Glomerular visceral epithelial cell (primary cell): Measurements from ENCODE around the gene TMCC3.

ENCODE experiments used
- DNase-seq: peaks from one replicate; pipeline ENCODE4 v3.0.0-alpha.2; 2016; ENCODE audit errors: extremely low spot score

The TMCC3 gene

DNA sequence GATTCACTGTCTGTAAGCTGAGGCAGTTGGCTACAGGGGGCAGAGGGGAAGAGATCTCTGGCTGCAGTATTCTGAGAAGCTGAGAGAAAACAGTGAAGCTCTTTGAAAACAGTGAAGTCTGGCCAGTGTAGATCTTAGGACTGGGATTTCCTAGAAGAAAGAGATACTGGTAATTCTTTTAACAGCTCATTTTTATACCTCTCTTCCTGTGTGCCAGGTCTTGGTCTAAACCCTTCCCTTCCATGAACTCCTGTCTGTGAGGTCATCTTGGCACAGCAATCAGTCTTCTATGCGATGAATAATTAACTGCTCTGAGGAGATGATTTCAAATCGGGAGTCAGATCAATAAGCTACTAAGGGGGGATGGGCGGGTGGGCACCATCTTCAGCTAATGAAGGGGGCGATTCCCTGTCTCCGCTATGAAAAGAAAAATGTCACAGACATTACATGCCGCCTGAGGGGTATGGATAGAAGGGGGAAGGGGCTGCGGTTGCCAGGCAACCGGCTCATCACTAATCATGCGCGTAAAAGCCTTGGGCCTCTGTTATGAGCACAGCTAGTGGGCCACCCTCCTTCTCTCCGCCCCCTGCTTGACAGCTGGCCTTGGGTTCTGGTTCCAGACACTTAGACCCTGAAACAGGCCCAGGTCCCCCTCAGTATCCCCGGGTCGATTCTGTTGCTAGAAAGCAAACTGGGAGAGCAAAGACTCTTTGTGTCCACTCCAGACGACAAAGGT, 115.4 kb downstream of the TMCC3 start:
- DNase-seq = no peak

DNA sequence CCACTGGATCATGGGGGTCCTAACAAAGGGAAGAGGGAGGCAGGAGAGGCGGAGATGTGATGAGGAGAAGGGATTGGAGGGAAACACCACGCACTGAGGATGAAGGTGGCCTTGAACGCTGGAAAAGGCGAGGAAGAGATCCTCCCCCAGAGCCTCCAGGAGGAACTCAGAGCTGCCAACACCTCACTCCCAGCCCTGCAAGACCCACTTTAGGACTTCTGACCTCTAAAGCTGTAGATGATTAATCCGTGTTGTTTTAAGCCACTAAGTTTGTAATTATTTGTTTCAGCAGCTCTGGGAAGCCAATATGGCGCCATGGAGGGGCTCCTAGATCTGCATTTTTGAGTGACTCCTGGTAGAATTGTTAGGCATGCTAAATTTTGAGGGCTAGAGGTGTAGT, 116.1 kb downstream of the TMCC3 start:
- DNase-seq = no peak

DNA sequence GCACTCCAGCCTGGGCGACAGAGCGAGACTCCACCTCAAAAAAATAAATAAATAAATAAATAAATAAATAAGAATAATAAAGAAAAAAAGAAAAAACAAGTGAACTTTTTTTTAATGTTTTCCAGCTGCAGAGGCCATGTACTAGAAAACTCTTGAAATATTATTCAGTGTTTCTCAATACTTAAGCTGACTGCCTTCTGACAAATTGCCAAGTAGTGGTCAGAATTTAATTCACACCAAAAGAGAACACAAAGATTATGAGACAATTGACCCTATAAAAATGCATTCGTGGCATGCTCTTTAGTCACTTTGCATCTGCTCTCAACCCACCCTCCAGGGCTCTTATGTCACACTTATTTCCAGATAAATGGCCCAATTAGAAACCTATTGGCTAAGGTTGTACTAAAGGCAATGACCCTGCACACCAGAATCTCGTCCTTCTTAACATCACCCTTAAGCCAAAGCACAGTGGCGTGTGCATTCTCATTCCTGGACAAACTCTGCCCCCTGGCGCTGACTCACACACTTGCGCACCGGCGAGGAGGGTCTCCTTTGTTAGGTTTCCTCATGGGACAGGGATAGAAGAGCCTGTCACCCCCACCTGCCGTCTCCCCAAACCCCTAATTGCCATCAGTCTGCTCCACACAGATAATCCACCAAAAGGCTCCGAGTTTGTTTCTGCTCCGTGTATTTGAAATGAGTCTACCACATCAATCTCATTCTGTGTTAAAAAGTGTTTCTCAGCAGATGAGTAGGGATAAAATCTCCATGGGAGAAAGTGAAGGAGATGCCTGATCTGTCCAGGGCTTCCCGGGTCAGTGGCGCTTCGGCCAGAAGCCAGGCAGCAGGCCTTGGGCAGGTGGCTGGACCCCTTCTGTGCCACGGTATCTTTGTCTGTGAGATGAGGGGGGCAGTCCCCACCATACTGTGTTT, 117.6 kb downstream of the TMCC3 start:
- DNase-seq = peak; percentile 64

DNA sequence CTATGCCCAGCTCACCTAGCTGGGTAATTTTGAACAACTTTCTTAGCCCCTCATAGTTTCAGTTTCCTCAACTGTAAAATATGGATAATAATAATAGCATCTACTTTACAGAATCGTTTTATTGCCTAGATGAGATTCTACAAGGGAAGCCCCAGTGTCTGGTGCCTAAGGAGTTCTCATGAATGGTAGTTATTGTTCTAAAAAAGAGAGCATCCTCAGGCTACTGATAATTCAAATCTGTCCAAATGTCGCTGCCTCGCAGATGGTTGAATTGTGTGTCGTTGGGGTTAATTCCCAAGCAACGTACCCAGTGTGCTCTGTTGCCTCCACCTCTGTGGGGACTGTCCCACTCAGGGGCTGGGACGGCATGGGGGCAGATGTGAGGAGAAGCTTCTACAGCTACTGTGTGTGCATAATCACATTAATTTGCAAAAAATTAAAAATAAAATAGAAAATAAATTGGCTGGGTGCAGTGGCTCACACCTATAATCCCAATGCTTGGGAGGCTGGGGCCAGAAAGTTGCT, 119.1 kb downstream of the TMCC3 start:
- no peak for DNase-seq

DNA sequence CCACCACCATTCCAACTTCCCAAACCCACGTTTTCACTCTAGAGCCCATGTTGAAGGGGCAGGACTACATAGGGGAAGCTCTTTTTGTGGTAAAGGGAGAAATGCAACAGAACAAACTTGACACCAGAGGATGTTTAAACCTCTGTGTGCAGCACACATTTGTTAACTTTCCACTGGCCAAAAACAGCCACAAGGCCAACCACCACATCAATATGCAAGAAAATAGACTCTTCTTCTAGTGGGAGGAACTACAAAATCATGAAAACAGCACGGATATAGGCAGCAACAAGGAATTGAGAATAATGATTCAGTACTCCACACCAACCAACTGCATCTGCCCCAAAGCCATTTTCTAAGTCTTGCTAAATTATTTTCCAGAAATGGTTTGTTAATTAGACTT, 124.4 kb downstream of the TMCC3 start:
- DNase-seq = no peak
